Measurements from ENCODE around the gene SLIT3.

Gene SLIT3

DNA sequence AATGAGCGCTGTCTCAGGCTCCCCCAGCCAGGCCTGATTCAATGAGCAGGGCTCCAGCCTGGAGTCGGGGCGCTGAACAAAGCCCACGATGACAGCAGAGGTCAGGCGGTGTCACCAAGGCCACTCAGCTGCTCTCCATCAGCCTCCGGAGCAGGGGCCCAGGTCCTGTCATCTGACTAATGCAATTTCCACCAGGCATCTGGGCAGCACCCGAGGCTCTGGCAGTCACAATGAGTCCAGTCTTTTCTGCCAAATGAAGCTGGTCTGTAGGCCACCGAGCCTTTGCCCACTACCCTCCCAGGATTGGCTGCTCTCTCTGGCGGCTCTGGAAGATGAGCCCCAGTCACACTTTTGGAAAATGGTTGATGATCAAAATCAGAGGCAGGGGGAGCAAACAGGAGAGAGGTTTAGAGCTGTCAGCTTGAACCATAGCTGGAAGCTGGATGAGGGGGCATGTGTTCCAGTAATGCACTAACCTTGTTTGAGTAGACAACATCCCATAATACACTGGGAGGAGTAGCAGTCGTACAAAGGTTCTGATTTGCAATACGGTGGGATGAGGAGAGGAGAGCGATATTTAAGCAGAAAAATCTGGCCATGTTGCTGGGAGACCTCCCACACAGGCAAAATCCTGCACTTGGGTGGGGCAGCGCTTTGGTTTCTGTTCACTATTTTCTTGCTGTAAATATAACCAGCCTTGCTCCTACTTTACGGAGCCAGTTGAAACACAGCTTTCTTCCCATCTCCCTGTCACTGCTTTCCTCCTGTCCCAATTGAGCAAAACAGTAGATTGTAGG lies 415.4 kb downstream of the SLIT3 start:
- peaks cover 10% of the 10 kb centered on the region for H3K4me1 ChIP-seq (ENCODE audit: control insufficient read depth, insufficient read depth, low read length)
- no peak overlapping the region for H3K27ac ChIP-seq (ENCODE audit: extremely low read depth, low read depth, low read length)

DNA sequence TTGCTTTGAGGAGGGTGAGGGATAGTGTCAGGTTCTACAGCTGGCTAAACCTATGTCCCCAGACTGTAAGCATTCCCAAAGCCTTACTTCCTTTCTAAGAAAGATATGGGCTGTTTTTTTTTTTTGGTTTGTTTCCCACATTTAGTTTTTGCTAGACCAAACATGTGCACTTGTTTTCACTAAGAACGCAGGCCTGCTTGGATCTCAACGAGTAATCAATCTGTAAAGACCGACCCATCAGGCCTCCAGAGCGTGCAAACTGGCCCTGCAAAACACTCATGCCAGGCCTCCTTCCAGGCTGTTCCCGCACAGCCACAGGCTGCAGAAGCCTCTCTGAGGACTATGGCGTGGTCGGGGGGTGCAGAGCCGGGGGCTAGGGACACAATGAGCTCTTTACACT lies 416.9 kb downstream of the SLIT3 start:
- H3K4me3 ChIP-seq (ENCODE audit: low read depth, low read length) = no peak overlapping the region
- no peaks in the 10 kb centered on the region for H3K9me3 ChIP-seq (ENCODE audit: control insufficient read depth, insufficient read depth, low read depth, low read length)
- CTCF ChIA-PET = no interaction called here
- peaks cover 21% of the 10 kb centered on the region for H3K4me1 ChIP-seq (ENCODE audit: control insufficient read depth, insufficient read depth, low read length)
- TF ChIP-seq ZNF837 (tag by site-specific recombination; IDR thresholded peaks at IDR 0.05) (no peak), ZNF555 (tag by site-specific recombination; conservative IDR thresholded peaks at IDR 0.05) (no peak), ZNF175 (tag by site-specific recombination; IDR thresholded peaks at IDR 0.05) (no peak), ZNF791 (tag by site-specific recombination; IDR thresholded peaks at IDR 0.05) (no peak)
- H3K36me3 ChIP-seq (ENCODE audit: control insufficient read depth in 2 of 2, insufficient read depth in 1 of 2, low read length in 2 of 2) = no peaks in the 10 kb centered on the region
- no peak overlapping the region for H3K27ac ChIP-seq (ENCODE audit: extremely low read depth, low read depth, low read length)
- POLR2A ChIA-PET = no interaction called here

More for the DNA sequence above, 415.4 kb downstream of the SLIT3 start:
- ChIA-PET POLR2A (no interaction called here), CTCF (interaction anchor here (0.5 to 0.7 kb wide), 3 partner anchors 8 to 1834 kb away, joined by 3 to 6 read pairs (median 3); no protein-coding TSS in a partner anchor)
- H3K9me3 ChIP-seq (ENCODE audit: control insufficient read depth, insufficient read depth, low read depth, low read length) = no peaks in the 10 kb centered on the region
- no peak overlapping the region for H3K4me3 ChIP-seq (ENCODE audit: low read depth, low read length)
- TF ChIP-seq ZNF24 (tag by site-specific recombination; IDR thresholded peaks at IDR 0.05) = no peak
- TF ChIP-seq KLF9 (tag by site-specific recombination; IDR thresholded peaks at IDR 0.05; ENCODE audit: low read depth) = no peak
- TF ChIP-seq YY2 (tag by site-specific recombination; IDR thresholded peaks at IDR 0.05) = no peak
- no peak for TF ChIP-seq ZNF19 (tag by site-specific recombination; IDR thresholded peaks at IDR 0.05; ENCODE audit: low read depth)
- no peak for TF ChIP-seq ZNF530 (tag by site-specific recombination; IDR thresholded peaks at IDR 0.05; ENCODE audit: low read depth)
- no peak for TF ChIP-seq BCL11A (tag by site-specific recombination; IDR thresholded peaks at IDR 0.05; ENCODE audit: low read depth)
- TF ChIP-seq ZBTB26 (tag by site-specific recombination; optimal IDR thresholded peaks at IDR 0.05) = no peak
- no peaks in the 10 kb centered on the region for H3K36me3 ChIP-seq (ENCODE audit: control insufficient read depth in 2 of 2, insufficient read depth in 1 of 2, low read length in 2 of 2)

DNA sequence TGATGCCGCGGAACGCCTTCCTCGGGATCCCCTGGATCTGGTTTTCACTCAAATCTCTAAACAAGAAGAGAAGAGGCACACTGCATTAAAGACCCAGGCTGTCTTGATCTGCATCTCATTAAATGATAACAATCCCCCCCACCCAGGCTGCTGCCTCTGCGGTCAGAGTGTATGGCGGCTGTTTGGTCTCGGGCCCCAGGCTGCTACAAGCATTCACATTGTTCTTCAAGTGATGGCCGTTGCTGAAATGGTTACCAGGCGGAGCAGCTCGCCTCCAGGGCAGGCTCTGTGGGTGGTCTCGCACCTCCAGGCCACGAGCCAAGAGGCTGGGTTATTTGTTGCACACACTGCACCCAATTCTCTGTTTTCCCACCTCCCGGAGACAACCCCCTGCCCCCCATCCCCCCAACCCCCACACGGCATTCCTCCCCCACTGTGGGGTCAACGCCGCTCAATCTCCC lies 417.6 kb downstream of the SLIT3 start:
- CTCF ChIA-PET = no interaction called here
- no peaks in the 10 kb centered on the region for H3K36me3 ChIP-seq (ENCODE audit: control insufficient read depth in 2 of 2, insufficient read depth in 1 of 2, low read length in 2 of 2)
- peaks cover 21% of the 10 kb centered on the region for H3K4me1 ChIP-seq (ENCODE audit: control insufficient read depth, insufficient read depth, low read length)
- no peak overlapping the region for H3K4me3 ChIP-seq (ENCODE audit: low read depth, low read length)
- TF ChIP-seq ZFP37 (tag by site-specific recombination; IDR thresholded peaks at IDR 0.05) (no peak), ZNF175 (tag by site-specific recombination; IDR thresholded peaks at IDR 0.05) (no peak), ZNF830 (tag by site-specific recombination; IDR thresholded peaks at IDR 0.05; ENCODE audit: low read depth) (no peak), ZNF701 (tag by site-specific recombination; IDR thresholded peaks at IDR 0.05) (no peak), ZSCAN30 (tag by site-specific recombination; IDR thresholded peaks at IDR 0.05) (no peak), ZNF2 (tag by site-specific recombination; IDR thresholded peaks at IDR 0.05) (no peak), GLIS2 (tag by site-specific recombination; IDR thresholded peaks at IDR 0.05) (no peak), ZNF623 (tag by site-specific recombination; IDR thresholded peaks at IDR 0.05) (no peak), GLIS1 (tag by site-specific recombination; IDR thresholded peaks at IDR 0.05) (peak; percentile 49)
- no peak overlapping the region for H3K27ac ChIP-seq (ENCODE audit: extremely low read depth, low read depth, low read length)
- H3K9me3 ChIP-seq (ENCODE audit: control insufficient read depth, insufficient read depth, low read depth, low read length) = no peaks in the 10 kb centered on the region
- POLR2A ChIA-PET = no interaction called here
